GM12872 (cell line): ENCODE data around the gene ADCY7.

Experiments
- TF ChIP-seq, protein P1 (sequence below): IDR thresholded peaks from 3 replicates; pipeline ENCODE4 v1.5.1; 2011; ENCODE audit warnings: low read depth, mild to moderate bottlenecking, low read length, moderate library complexity; ENCODE audit not compliant: insufficient read depth

Gene ADCY7

DNA sequence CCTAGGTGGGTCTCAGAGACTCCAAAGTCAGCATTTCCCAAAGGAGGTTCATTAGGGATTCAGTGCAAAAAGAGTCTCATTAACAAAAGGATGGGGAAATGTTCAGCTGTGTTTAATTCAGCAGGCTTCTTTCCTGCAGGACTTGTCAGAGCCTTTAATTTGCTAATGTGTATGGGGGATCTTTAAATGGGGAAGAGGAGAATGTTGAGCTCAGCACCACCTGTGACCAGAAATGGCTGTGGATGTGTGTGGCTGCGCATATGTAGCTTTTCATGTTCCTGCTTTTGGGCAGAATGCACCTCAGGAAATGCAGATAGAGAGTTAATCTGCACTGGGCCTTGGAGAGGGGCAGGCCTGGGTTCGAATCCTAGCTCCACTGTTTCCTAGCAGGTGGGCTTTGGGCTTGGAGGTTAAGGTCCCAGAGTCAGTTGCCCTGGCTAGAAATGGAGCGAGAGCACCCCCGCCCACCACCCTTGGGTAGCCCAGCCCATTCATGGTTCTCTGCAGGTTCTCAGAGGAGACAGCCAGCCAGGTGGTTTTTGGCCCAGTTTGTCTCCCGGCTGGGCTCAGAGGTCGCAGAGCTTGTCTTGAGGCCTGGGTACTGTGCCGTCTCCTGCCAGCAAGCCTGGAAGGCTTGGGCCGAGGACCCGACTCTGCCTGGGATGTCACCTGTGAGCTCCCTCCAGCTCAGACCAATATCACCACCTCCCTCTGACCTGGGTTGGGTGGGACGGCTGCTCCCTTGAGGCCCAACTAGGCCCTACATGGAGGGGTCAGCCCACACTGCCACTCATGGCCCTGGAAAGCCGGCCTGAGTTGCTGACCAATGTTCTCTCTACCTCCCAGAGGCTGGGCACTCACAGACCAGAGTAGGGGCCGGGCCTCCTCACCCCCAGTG, 9.3 kb downstream of the ADCY7 start:
- TF ChIP-seq, protein P1, sequence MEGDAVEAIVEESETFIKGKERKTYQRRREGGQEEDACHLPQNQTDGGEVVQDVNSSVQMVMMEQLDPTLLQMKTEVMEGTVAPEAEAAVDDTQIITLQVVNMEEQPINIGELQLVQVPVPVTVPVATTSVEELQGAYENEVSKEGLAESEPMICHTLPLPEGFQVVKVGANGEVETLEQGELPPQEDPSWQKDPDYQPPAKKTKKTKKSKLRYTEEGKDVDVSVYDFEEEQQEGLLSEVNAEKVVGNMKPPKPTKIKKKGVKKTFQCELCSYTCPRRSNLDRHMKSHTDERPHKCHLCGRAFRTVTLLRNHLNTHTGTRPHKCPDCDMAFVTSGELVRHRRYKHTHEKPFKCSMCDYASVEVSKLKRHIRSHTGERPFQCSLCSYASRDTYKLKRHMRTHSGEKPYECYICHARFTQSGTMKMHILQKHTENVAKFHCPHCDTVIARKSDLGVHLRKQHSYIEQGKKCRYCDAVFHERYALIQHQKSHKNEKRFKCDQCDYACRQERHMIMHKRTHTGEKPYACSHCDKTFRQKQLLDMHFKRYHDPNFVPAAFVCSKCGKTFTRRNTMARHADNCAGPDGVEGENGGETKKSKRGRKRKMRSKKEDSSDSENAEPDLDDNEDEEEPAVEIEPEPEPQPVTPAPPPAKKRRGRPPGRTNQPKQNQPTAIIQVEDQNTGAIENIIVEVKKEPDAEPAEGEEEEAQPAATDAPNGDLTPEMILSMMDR, result no peak

GRCh38 chr16:50276326-50276640, 9.9 kb downstream of the ADCY7 start:
- TF ChIP-seq, protein P1, result no peak

DNA sequence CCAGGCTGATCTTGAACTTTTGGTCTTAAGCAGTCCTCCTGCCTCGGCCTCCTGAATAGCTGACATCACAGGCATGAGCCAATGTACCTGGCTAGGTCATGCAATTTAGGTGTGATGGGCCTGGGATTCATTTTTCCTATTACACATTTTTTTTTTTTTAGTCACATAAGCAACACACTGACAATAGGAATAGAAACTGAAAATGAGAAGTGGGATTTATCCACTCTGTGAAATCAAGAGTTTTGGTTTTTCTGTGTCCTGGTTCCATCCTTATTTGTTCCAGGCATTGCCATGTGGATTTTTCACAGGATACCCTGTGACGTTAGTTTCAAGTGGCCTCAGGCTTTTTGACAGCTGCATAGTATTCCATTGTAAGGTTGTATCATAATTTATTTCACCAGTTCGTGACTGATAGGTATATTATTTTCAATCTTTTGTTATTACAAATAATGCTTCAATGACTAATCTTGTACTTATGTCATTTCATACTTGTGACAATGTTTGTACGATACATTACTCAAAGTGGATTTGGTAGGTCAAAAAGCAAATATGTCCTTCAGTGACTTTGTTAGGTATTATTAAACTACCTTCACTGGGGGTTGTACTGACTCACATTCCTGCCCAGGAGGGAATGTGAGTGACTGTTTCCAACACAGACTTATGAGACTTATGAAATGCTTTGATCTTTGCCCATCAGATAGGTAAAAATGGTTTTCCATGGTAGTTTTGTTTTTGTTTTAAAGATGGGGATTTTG, 10.6 kb downstream of the ADCY7 start:
- TF ChIP-seq, protein P1, result no peak

GRCh38 chr16:50278251-50278650, 11.9 kb downstream of the ADCY7 start:
- TF ChIP-seq, protein P1, result no peak

GRCh38 chr16:50279504-50279865, 13.1 kb downstream of the ADCY7 start:
- TF ChIP-seq, protein P1, result no peak

GRCh38 chr16:50280932-50281331, 14.6 kb downstream of the ADCY7 start:
- TF ChIP-seq, protein P1, result no peak

DNA sequence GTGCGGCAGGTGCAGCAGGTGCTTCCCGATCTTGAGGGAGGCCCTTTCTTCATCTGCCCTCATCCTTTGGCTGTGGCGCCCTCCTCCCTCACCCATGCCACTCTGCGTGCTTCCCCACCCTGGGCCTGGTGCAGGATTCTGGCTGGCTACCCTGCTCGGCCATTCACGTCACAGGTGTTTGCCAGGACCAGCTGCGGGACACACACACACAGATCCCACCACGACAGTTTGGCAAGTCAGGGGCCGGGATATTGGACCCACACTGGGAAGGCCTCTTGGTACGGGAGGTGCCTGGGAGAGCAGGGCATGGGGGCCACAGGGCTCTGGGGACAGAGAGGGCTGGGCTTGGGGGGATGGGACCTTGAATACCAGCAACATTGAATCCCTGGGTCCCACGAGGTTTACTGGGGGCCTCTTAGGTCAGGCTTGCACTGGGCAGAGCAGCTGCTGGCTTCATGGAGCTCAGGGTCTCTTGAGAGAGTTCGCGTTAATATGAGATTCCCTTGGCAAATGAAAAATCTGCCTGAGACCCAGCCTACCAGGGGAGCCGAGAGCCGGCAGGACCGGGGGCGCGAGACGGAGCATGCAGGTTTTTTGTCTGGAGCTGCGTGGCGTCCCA, 15.1 kb downstream of the ADCY7 start:
- TF ChIP-seq, protein P1, result no peak
